Urinary bladder (tissue), 4 donors: ENCODE results near the gene C2orf42. TPM values are rescaled to one million over a fixed set of nuclear protein-coding genes. Genes with fewer than 3 reads are reported as not detected.
"Not testable (repeated sequence)": the region's sequence is repeated elsewhere in the genome, so short reads cannot be mapped to it uniquely, and the experiment has no call there.

Source experiments
- DNase-seq: peaks from one replicate; pipeline ENCODE4 v3.0.0-alpha.2; 2015; ENCODE audit errors: extremely low spot score
- H3K27ac ChIP-seq: one replicate; pipeline ENCODE4 v1.5.1; 2013; ENCODE audit warnings: low read depth, mild to moderate bottlenecking, moderate library complexity
- H3K36me3 ChIP-seq: one replicate; pipeline ENCODE4 v1.6.1; 2013; ENCODE audit warnings: mild to moderate bottlenecking, moderate library complexity; ENCODE audit not compliant: insufficient read depth
- H3K4me1 ChIP-seq: one replicate; pipeline ENCODE4 v1.6.1; 2013; ENCODE audit warnings: mild to moderate bottlenecking, moderate library complexity; ENCODE audit not compliant: insufficient read depth
- H3K4me3 ChIP-seq: one replicate; pipeline ENCODE4 v1.5.1; 2013; ENCODE audit warnings: low read depth, low read length
- WGBS: extraction: QIAGEN DNeasy Blood & Tissue Kit; methylation state at CpG from one replicate; pipeline ENCODE4 v1.1.7; 2013; 5-methylcytosine and 5-hydroxymethylcytosine counted together
- polyA plus RNA-seq: library from polyadenylated mRNA; stranded (reverse); fragments of 200-250 nt; gene quantifications from one replicate; pipeline ENCODE4 v1.2.3, GENCODE V29; 2013
- total RNA-seq: library from RNA; depleted of rRNA; stranded (reverse); fragments of >200 nt; gene quantifications from one replicate; pipeline ENCODE4 v1.2.3, GENCODE V29; 2014
- donor health status: healthy with polysubstance abuse.
- donor health status: healthy.

Gene C2orf42
- total and polyA plus RNA-seq, 2 donors: 12.7 to 19.1 TPM

GRCh38 chr2:70201225-70201768 lies 10.5 kb upstream of the C2orf42 start:
- no peak overlapping the region for H3K27ac ChIP-seq
- H3K4me1 ChIP-seq: no peaks in the 10 kb centered on the region
- no peak for DNase-seq

GRCh38 chr2:70199320-70199864 lies 8.6 kb upstream of the C2orf42 start:
- DNase-seq: no peak
- Histone ChIP-seq H3K4me3 (no peak overlapping the region), H3K36me3 (no peaks in the 10 kb centered on the region), H3K27ac (no peak overlapping the region), H3K4me1 (no peaks in the 10 kb centered on the region)
- 78% methylated on average over 4 of the region's 4 CpGs for WGBS

More at GRCh38 chr2:70201225-70201768, 10.5 kb upstream of the C2orf42 start:
- Histone ChIP-seq H3K36me3 (no peaks in the 10 kb centered on the region), H3K4me3 (no peak overlapping the region)
- 84% methylated on average over 3 of the region's 3 CpGs for WGBS

DNA sequence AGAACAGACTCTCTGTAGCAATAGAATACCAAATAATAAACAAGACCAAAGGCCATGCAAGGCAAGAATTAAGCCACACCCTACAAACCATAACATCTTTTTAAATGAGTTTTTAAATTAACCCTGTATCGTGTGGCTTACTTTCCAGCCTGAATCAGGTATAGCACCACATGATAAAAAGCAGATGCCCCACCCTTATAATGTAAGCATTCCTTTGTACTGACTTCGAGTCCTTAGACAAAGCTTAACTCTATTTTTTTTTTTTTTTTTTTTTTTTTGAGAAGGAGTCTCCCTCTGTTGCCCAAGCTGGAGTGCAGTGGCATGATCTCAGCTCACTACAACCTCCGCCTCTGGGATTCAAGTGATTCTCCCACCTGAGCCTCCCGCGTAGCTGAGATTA lies 1.7 kb upstream of the C2orf42 start:
- no peak for DNase-seq
- no peaks in the 10 kb centered on the region for H3K36me3 ChIP-seq
- H3K4me1 ChIP-seq: no peaks in the 10 kb centered on the region
- 84% methylated on average over 5 of the region's 5 CpGs for WGBS
- no peak overlapping the region for H3K27ac ChIP-seq
- H3K4me3 ChIP-seq: no peak overlapping the region

GRCh38 chr2:70191244-70191735 lies 471 bp upstream of the C2orf42 start:
- Histone ChIP-seq H3K36me3 (no peaks in the 10 kb centered on the region), H3K4me3 (peak overlapping the region; percentile 69), H3K4me1 (no peaks in the 10 kb centered on the region), H3K27ac (peak overlapping the region; percentile 81)
- 72% methylated on average over 13 of the region's 13 CpGs for WGBS
- no peak for DNase-seq

- WGBS: 80% methylated on average over 5 of the region's 5 CpGs
- no peak for DNase-seq
- no peaks in the 10 kb centered on the region for H3K4me1 ChIP-seq
- H3K36me3 ChIP-seq: no peaks in the 10 kb centered on the region
- H3K4me3 ChIP-seq: no peak overlapping the region
- no peak overlapping the region for H3K27ac ChIP-seq
These were observed 2.4 kb downstream of the C2orf42 start for GRCh38 chr2:70188460-70188859.

DNA sequence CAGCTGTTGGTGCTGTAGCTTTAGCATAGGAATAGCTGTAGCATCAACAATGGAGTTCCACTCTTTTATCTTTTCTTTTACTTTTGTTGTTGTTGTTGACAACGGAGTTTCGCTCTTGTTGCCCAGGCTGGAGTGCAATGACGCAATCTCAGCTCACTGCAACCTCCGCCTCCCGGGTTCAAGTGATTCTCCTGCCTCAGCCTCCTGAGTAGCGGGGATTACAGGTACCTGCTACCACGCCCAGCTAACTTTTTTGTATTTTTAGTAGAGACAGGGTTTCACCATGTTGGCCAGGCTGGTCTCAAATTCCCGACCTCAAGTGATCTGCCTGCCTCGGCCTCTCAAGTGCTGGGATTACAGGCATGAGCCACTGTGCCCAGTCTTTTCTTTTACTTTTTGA lies 3.6 kb downstream of the C2orf42 start:
- not testable (repeated sequence) for H3K4me3 ChIP-seq, DNase-seq, H3K36me3 ChIP-seq, H3K27ac ChIP-seq, H3K4me1 ChIP-seq
- 93% methylated on average over 9 of the region's 9 CpGs for WGBS

DNA sequence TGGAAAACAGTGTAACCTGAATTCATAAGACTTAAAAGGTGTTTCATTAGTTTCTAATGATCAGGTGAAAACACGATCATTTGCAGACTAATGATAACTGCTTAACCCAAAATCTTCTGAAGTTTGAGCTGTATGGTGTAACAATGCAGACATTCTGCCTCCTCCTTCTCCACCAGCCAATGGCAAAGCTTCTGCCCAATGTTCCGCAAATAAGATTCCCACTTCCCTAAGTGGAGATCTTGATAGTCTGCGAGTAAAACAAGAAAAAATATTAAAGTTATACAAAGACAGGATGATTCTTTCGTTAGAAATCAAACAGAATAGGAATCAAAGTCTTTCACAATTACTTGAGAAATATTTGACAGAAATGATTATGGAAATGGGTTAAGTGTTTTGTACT lies 8.1 kb downstream of the C2orf42 start:
- WGBS: 93% methylated on average over 4 of the region's 4 CpGs
- no peak for DNase-seq
- H3K4me1 ChIP-seq: no peaks in the 10 kb centered on the region
- no peak overlapping the region for H3K4me3 ChIP-seq
- H3K27ac ChIP-seq: no peak overlapping the region
- H3K36me3 ChIP-seq: no peaks in the 10 kb centered on the region

- DNase-seq: no peak
- peaks cover 2% of the 10 kb centered on the region for H3K36me3 ChIP-seq
- 90% methylated on average over 16 of the region's 16 CpGs for WGBS
These were observed 9.4 kb downstream of the C2orf42 start for GRCh38 chr2:70181363-70181956.

GRCh38 chr2:70173520-70173919 lies 17.3 kb downstream of the C2orf42 start:
- Histone ChIP-seq H3K4me3 (no peak overlapping the region), H3K27ac (no peak overlapping the region), H3K4me1 (no peaks in the 10 kb centered on the region), H3K36me3 (peaks cover 6% of the 10 kb centered on the region)
- WGBS: 88% methylated on average over 8 of the region's 8 CpGs
- no peak for DNase-seq

More at GRCh38 chr2:70181363-70181956, 9.4 kb downstream of the C2orf42 start:
- Histone ChIP-seq H3K4me1 (no peaks in the 10 kb centered on the region), H3K4me3 (no peak overlapping the region), H3K27ac (no peak overlapping the region)

- H3K36me3 ChIP-seq, H3K4me1 ChIP-seq, DNase-seq, H3K27ac ChIP-seq, H3K4me3 ChIP-seq: not testable (repeated sequence)
- 95% methylated on average over 11 of the region's 11 CpGs for WGBS
These were observed 21.1 kb downstream of the C2orf42 start for GRCh38 chr2:70169654-70170245.

DNA sequence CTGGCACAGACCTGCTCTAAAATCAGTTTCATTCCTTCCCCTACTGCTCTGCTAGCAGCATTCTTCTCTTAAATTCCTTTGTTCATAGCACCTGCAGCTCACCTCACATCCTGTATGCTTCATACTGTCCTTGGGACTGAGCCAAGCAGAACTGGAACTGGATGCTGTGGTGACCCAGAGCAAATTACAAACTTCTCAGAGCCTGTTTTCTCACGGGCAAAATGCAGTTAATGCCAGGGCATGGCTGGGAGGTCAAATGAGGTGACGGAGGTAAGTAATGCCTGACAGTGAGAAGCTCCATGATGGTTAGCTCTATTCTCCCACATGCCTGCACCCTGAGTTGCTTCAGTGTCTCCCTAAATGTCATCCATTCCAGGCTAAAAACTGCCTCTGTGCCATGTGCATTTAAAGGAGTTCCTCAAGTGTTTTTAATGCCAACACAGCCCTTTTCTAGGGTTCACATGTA lies 29.7 kb downstream of the C2orf42 start:
- no peak for DNase-seq
- 84% methylated on average over 2 of the region's 2 CpGs for WGBS
- Histone ChIP-seq H3K4me3 (no peak overlapping the region), H3K36me3 (no peaks in the 10 kb centered on the region), H3K27ac (no peak overlapping the region), H3K4me1 (no peaks in the 10 kb centered on the region)

DNA sequence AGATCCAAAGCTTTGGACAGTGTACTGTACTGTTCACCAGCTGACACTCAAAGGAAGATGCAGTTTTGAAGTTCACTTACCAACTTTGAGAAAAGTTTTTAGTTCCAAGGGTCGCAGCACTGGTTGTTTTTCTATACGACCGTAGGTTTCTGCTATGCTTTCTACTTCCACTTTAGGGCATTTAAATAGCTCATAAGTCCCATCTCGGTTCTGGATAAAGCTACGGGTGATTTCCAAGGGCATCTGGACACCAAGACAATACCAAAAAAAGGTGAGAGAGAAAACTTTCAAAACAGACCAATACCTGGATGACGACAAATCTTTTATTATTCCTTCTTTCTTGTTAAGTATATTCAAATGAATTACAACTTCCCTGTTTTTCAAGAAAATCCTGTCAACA lies 30.3 kb downstream of the C2orf42 start:
- DNase-seq: no peak
- Histone ChIP-seq H3K4me1 (no peaks in the 10 kb centered on the region), H3K27ac (no peak overlapping the region), H3K4me3 (no peak overlapping the region), H3K36me3 (no peaks in the 10 kb centered on the region)
- WGBS: 90% methylated on average over 6 of the region's 6 CpGs

DNA sequence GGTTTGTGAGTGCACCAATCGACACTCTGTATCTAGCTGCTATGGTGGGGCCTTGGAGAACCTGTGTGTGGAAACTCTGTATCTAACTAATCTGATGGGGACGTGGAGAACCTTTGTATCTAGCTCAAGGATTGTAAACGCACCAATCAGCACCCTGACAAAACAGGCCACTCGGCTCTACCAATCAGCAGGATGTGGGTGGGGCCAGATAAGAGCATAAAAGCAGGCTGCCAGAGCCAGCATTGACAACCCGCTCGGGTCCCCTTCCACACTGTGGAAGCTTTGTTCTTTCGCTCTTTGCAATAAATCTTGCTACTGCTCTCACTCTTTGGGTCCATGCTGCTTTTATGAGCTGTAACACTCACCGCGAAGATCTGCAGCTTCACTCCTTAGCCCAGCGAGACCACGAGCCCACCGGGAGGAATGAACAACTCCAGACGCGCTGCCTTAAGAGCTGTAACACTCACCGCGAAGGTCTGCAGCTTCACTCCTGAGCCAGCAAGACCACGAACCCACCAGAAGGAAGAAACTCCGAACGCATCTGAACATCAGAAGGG lies 41.6 kb downstream of the C2orf42 start:
- not testable (repeated sequence) for H3K4me3 ChIP-seq, DNase-seq, H3K36me3 ChIP-seq, H3K4me1 ChIP-seq, H3K27ac ChIP-seq
- 88% methylated on average over 19 of the region's 19 CpGs for WGBS
